MV-4-11 (cell line): ENCODE results near the gene PKD1L1.
"Not testable (repeated sequence)": the region's sequence is repeated elsewhere in the genome, so short reads cannot be mapped to it uniquely, and the experiment has no call there.

Experiments
- DNase-seq: peaks from one replicate; lab custom pipeline; 2025; lab: John Stamatoyannopoulos, UW

Gene PKD1L1

DNA sequence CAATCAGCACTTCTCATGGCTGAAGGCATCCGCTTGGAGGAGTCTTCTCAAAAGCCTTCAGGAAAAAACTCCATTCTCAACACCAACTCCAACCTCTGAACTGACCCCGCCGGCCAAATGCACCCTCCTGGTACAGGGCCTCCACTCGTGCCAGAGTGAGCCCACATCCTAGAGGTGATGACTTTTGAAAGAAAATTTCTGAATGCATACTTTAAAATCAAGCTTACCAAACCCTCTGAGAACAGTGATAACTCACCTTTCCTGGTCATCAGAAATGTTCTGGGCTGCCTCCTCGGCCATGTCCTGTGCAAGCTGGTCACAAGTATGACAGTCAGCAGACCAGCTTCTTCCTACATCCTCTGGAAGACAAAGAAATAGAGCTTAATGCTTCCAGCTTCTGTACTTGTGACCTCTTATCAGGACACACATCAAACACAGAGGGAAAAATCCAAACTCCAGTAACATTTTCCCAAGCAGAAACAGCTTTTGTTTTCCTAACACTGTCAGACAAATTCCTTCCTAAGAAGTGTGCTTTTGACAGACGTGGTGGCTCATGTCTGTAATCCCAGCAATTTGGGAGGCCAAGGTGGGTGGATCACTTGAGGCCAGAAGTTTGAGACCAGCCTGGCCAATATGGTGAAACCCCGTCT is at the start of gene PKD1L1:
Gene PKD1L1 (minus strand): TSS at position 326 of the 650 bp plus-strand sequence. CDS start 26 bp downstream, at position 300.
- DNase-seq: no peak

DNA sequence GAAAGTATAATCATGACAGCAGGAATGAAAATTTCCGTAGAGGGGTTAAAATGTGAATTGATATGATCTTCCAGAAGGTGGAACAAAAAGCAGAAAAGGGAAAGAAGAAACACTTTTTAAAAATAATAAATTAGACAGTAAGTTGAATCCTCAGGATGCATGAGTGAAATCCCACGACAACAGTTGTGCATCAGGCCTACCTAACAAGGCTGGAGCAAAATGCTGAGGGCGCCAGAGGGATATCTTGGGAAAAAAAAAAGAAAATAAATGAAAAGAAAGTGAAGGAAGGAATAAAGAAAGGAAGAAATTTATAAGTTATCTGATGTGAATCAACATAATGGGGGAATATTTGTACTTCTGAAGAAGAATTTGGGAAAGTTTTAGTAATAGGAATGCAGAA is 44.2 kb upstream of the PKD1L1 start:
- no peak for DNase-seq

DNA sequence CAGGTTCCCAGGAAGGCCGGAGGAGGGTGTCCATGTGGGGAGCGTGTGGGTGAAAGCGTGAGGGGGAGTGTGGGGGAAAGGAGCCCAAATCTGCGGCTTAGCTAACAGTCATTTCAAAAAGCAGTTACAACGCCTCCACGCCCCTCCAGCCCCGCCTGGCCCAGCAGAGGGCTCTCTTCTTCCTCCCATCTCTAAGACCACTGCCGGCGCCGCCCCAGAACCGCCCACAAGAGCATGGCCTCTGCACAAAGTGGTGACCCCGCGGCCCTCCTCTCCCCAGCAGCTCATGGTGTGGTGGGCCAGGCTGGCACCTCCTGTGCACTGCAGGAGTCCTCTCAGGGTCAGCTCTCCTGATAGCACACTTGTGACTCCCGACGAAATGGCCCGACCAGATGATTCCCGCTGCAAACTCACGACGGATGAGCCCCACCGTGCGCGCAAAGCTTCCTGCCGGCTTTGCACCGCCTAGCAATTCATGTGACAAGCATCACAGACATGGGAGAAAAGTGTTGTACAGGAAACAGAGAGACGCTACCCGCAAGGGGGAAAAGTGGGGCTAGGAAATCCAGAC is 43.6 kb upstream of the PKD1L1 start:
- peak; percentile 90 for DNase-seq

DNA sequence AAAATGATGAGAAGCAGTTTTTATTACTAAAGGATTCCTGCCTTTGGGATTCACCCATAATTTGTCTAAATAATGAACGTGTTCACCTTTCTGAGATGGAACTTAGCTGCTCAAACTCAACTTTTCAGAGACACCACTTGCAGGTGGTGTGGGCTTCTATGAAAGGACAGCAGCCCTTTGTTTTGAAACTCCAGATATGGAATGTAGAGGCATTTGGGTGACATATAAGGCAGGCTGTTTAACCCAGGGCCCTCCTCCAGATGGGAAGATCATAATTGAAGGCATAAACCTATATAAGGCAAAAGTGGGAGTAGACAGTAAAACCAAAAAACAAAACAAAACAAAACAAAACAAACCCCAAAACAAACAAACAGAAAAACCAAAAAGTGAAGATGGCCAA is 43.0 kb upstream of the PKD1L1 start:
- no peak for DNase-seq

DNA sequence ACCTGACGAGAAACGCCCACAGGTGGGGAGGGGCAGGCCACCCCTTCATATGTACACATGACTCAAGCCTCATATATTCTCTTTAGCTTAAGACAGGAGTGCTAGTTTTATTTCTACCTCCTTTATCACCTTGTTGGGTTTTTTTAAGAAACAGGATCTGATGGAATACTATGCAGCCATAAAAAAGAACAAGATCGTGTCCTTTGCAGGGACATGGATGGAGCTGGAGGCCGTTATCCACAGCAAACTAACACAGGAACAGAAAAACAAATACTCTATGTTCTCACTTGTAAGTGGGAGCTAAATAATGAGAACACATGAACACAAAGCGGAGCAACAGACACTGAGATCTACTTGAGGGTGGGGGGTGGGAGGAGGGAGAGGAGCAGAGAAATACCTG is 42.3 kb upstream of the PKD1L1 start:
- no peak for DNase-seq

DNA sequence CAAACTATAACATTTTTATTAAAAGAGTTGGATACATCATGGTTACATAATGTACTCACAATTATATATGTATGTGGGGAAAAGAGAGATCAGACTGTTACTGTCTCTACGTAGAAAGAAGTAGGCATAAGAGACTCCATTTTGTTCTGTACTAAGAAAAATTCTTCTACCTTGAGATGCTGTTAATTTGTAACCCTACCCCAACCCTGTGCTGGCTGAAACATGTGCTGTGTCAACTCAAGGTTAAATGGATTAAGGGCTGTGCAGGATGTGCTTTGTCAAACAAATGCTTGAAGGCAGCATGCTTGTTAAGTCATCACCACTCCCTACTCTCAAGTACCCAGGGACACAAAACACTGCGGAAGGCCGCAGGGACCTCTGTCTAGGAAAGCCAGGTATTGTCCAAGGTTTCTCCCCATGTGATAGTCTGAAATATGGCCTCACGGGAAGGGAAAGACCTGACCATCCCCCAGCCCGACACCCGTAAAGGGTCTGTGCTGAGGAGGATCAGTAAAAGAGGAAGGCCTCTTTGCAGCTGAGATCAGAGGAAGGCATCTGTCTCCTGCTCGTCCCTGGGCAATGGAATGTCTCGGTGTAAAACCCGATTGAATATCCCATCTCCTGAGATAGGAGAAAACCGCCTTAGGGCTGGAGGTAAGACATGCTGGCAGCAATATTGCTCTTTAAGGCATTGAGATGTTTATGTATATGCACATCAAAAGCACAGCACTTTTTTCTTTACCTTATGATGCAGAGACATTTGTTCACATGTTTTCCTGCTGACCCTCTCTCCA is 41.5 kb upstream of the PKD1L1 start:
- not testable (repeated sequence) for DNase-seq

DNA sequence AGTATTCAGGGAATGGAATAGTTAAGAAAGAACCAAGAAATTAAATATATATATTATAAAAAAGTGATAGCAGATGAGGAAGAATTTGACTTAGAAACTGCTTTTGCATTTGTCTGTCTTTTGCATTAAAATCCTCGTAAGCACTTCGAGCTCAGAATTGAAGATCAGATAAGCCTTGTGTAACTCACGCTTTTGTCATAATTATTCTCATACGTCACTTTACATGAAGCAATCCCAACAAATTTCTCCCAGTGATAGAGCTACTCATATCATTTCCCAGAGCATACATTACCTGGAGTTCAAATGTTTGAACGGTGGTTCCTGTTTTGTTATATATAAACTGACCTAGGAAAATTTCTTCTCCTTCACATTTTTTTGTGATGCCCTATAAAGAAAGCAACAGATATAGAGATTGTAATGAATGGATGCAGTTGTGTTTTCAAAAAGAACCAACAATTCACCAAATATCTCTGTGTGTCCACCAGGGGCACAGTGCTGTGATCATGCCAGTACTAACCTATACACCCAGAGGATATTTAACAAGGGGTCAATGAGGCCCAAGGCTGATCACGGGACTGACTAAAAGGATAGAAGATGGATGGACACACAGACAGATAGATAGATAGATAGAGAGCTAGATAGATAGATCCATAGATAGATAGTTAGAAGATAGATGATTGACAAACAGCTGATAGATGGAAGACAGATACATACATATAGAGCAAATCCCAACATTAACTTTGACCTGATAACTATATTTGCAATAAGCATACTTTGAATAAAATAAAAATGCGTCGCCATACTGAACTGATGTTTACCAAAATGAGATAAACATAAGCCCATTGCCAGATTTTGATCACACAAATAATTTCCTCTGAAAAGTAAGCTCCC is 40.5 kb upstream of the PKD1L1 start:
- peak; percentile 20 for DNase-seq

DNA sequence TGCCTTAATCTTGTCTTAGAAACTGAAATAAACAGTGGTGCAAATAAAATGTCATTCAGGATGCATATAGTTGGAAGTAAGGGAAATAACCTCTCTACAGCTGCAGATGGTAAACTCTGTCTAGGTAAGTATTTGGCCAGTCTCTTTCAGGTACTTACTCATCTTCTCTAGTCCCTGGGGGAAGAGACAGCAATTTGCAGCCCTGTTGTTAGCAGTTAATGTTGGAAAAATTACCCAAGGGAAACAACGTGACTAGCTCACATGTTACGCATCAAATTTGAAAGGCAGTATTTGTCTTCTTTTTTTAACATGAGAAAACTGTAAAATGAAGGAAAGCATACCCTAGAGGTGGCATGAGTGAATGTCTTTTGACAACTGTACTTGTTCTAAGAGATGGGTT is 34.3 kb upstream of the PKD1L1 start:
- no peak for DNase-seq

DNA sequence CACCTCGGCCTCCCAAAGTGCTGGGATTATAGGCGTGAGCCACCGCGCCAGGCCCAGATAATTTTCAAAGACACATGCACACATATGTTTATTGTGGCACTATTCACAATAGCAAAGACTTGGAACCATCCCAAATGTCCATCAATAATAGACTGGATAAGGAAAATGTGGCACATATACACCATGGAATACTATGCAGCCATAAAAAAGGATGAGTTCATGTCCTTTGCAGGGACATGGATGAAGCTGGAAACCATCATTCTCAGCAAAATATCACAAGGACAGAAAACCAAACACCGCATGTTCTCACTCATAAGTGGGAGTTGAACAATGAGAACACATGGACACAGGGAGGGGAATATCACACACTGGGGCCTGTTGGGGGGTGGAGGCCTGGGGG is 32.4 kb upstream of the PKD1L1 start:
- not testable (repeated sequence) for DNase-seq

GRCh38 chr7:47979832-47980181 is 31.5 kb upstream of the PKD1L1 start:
- no peak for DNase-seq

- DNase-seq: peak; percentile 94
These were observed 31.0 kb upstream of the PKD1L1 start, which contains the start of gene HUS1 for GRCh38 chr7:47979145-47979831. Gene HUS1 (minus strand): TSS chr7:47979615. CDS start chr7:47979519, 96 bp downstream.

DNA sequence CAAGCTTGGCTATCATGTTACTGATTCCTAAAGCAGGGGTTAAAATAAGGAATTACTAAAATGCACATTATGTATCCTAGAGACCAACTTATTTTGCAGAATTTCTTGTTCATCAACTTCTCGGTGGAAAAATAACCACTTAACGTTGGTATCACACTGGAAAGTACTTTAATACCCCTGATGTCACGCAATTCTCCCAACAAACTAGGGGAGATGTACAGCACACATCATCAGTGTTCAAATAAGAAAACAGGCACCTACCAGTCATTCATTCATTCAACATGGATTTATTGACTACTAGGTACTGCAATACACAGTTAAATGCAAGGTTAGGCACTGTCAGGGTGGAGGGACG is 30.5 kb upstream of the PKD1L1 start:
- DNase-seq: no peak

DNA sequence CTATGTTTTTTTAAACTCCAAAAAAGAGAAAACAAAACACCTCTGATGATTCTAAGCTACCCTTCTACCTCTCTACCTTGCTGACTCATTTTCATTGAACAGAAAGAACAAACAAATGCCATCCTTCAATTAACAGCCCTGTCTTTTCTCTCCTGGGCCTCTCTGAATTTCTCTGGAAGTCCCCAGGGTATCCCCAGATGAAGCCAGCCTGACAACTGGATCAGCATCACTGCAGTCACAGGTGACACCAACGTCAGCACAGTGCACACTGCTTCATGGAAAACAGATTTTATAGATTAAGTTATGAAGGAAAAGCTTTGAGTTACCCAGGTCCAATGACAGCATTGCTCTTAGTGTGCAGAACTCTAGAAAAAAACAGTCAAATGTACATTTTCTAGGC is 25.5 kb upstream of the PKD1L1 start:
- DNase-seq: no peak

- DNase-seq: no peak
These were observed 22.5 kb upstream of the PKD1L1 start for GRCh38 chr7:47970761-47971160.

DNA sequence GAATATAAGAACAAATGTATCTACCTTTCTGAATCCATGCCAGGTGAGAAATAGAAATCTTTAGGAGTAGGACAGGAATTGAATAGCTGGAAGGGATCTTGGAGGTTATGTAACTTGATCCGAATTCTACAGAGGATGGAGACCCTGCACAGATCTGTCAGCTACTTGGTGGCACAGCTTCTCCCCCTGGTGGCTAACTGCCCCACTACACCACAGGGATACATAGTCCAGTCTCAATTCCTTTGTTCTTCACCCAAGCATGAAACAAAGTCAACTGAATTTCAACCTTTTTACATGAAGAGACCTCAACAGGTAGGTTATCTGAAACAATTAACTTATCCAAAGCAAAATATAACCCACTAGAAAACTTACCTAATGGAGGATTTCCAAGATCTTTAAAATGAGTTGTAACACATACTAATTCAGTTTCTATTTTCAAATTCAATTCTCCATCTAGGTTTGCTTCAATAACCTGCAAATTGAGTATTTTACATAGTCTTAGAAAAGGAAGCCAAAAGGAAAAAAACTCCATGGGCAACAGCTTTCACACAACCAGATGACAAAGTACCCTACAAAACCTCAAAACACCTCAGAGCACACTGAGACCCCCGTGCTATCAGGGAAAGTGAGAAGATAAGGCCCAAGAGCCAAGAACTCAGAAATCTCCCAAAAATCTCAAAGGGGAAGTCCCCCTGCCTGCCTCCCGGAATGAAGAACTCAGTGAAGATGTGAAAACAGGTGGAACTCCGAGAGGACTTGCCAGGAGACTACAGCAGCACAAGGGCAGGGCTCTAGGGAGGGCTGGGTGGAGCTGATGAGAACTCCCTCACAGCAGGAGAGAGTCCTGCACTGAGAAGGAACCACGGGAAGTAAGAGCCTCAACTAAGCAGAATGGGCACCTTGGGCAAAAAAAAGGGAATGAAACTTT is 20.8 kb upstream of the PKD1L1 start:
- DNase-seq: peak; percentile 27

GRCh38 chr7:47967708-47968107 is 19.4 kb upstream of the PKD1L1 start:
- DNase-seq: no peak

- no peak for DNase-seq
These were observed 18.9 kb upstream of the PKD1L1 start for GRCh38 chr7:47967123-47967522.

DNA sequence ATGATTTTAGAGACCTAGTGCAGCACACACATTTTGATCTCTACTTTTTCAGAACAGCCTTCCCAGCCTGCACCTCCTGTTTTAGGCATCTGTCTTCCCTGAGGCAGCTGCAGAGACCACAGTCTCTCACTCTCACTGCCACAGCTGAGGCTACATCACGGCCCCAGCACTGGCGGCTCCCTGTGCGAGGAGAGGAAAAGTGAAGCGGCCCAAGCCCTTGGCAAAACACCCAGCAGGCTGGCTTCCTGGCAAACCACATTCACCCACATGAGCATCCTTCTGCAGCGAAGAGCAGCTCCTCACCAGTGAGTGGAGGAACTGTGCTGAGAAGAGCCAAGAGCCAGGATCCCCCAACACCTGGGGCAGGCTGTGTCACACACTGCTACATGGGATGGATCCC is 17.2 kb upstream of the PKD1L1 start:
- DNase-seq: no peak

- no peak for DNase-seq
These were observed 14.0 kb upstream of the PKD1L1 start for GRCh38 chr7:47962262-47962661.

- DNase-seq: peak; percentile 54
These were observed 8.9 kb upstream of the PKD1L1 start for GRCh38 chr7:47957156-47957555.

GRCh38 chr7:47956220-47956619 is 8.0 kb upstream of the PKD1L1 start:
- no peak for DNase-seq
